Neural cell (in vitro differentiated cells): ENCODE results near the gene RSRC1. TPM values are rescaled to one million over a fixed set of nuclear protein-coding genes. Genes with fewer than 3 reads are reported as not detected.

Source experiments
- H2AFZ ChIP-seq: fragments of 200-600, 300-800 bp; sonication (generic), shearing (Covaris generic); 2 replicates; pipeline ENCODE4 v1.6.0; 2014; ENCODE audit warnings: low read depth, mild to moderate bottlenecking, antibody characterized with exemption, low read length, moderate library complexity
- H3F3A ChIP-seq: fragments of 200-600 bp; shearing (Covaris generic); 2 replicates; pipeline ENCODE4 v1.6.1; 2016; ENCODE audit warnings: mild to moderate bottlenecking, moderate library complexity, mixed read lengths, antibody characterized with exemption, low read length; ENCODE audit not compliant: insufficient read depth, poor library complexity, severe bottlenecking
- H3K27ac ChIP-seq: fragments of 200-600, 300-800 bp; sonication (generic), shearing (Covaris generic); 2 replicates; pipeline ENCODE4 v1.5.1; 2014; ENCODE audit warnings: mild to moderate bottlenecking, low read length, moderate library complexity
- H3K27me3 ChIP-seq: fragments of 300-800, 200-600 bp; sonication (generic), shearing (Covaris generic); 2 replicates; pipeline ENCODE4 v1.6.0; 2014; ENCODE audit warnings: mild to moderate bottlenecking, low read depth, low read length, moderate library complexity; ENCODE audit not compliant: insufficient read depth
- H3K36me3 ChIP-seq: fragments of 300-800, 200-600 bp; sonication (generic), shearing (Covaris generic); 2 replicates; pipeline ENCODE4 v1.5.1; 2014; ENCODE audit warnings: mild to moderate bottlenecking, antibody characterized with exemption, low read length, moderate library complexity; ENCODE audit not compliant: insufficient read depth
- H3K4me2 ChIP-seq: fragments of 300-800, 200-600 bp; sonication (generic), shearing (Covaris generic); 2 replicates; pipeline ENCODE4 v1.6.0; 2014; ENCODE audit warnings: mild to moderate bottlenecking, low read length
- H3K4me3 ChIP-seq: fragments of 300-800, 200-600 bp; sonication (generic), shearing (Covaris generic); 2 replicates; pipeline ENCODE4 v1.5.1; 2014; ENCODE audit warnings: mild to moderate bottlenecking, low read length, moderate library complexity
- H3K79me2 ChIP-seq: fragments of 200-600 bp; shearing (Covaris generic); replicated peaks from 2 replicates; pipeline ENCODE4 v1.6.0; 2014; ENCODE audit warnings: mild to moderate bottlenecking, low read length, moderate library complexity; ENCODE audit not compliant: insufficient read depth
- H3K9ac ChIP-seq: fragments of 300-800, 200-600 bp; sonication (generic), shearing (Covaris generic); 2 replicates; pipeline ENCODE4 v1.6.1; 2016; ENCODE audit warnings: mild to moderate bottlenecking, low read length, mixed read lengths
- H3K9me2 ChIP-seq: fragments of 200-600 bp; shearing (Covaris generic); 2 replicates; pipeline ENCODE4 v1.6.1; 2016; ENCODE audit warnings: mild to moderate bottlenecking, low read length, mixed read lengths; ENCODE audit not compliant: insufficient read depth
- H3K9me3 ChIP-seq: fragments of 200-600, 300-800 bp; sonication (generic), shearing (Covaris generic); 2 replicates; pipeline ENCODE4 v1.6.1; 2016; ENCODE audit warnings: mild to moderate bottlenecking, mixed run types, low read length, moderate library complexity, mixed read lengths
- H4K20me1 ChIP-seq: fragments of 200-600 bp; shearing (Covaris generic); 2 replicates; pipeline ENCODE4 v1.6.1; 2016; ENCODE audit warnings: mild to moderate bottlenecking, mixed run types; ENCODE audit not compliant: insufficient read depth
- EP300 ChIP-seq: fragments of 450-650 bp; conservative IDR thresholded peaks from 2 replicates; pipeline ENCODE4 v1.6.1; 2014; ENCODE audit warnings: antibody characterized with exemption, mild to moderate bottlenecking, moderate library complexity; ENCODE audit not compliant: poor library complexity, severe bottlenecking
- EZH2 ChIP-seq: fragments of 200-600, 300-800 bp; shearing (Covaris generic), sonication (generic); IDR thresholded peaks from 2 replicates; pipeline ENCODE4 v1.6.1; 2014; ENCODE audit warnings: antibody characterized with exemption, low read length, borderline replicate concordance, mild to moderate bottlenecking; ENCODE audit not compliant: insufficient read depth, poor library complexity, severe bottlenecking
- MXI1 ChIP-seq: fragments of 450-650 bp; conservative IDR thresholded peaks from 2 replicates; pipeline ENCODE4 v1.6.1; 2014; ENCODE audit warnings: antibody characterized with exemption, mild to moderate bottlenecking; ENCODE audit not compliant: poor library complexity, severe bottlenecking
- POLR2AphosphoS5 ChIP-seq: IDR thresholded peaks from 2 replicates; pipeline ENCODE4 v1.6.1; 2012
- RAD21 ChIP-seq: fragments of 450-650 bp; conservative IDR thresholded peaks from 2 replicates; pipeline ENCODE4 v1.6.1; 2014; ENCODE audit warnings: antibody characterized with exemption, mild to moderate bottlenecking, moderate library complexity
- SMC3 ChIP-seq: fragments of 450-650 bp; conservative IDR thresholded peaks from 2 replicates; pipeline ENCODE4 v1.6.1; 2014; ENCODE audit warnings: antibody characterized with exemption, mild to moderate bottlenecking, moderate library complexity; ENCODE audit not compliant: poor library complexity
- TAF1 ChIP-seq: IDR thresholded peaks from 2 replicates; pipeline ENCODE4 v1.6.1; 2012; ENCODE audit warnings: low read depth
- polyA plus RNA-seq: library from polyadenylated mRNA; depleted of rRNA; stranded (reverse); fragments of >200 nt; gene quantifications from 2 replicates; pipeline ENCODE4 v1.2.3, GENCODE V29; 2014
- TF ChIP-seq, protein P1 (sequence below): fragments of 450-650 bp; IDR thresholded peaks from 2 replicates; pipeline ENCODE4 v1.5.1; 2014; ENCODE audit warnings: antibody characterized with exemption, mild to moderate bottlenecking, moderate library complexity; ENCODE audit not compliant: poor library complexity, severe bottlenecking
- TF ChIP-seq, protein P2 (sequence below): IDR thresholded peaks from 2 replicates; pipeline ENCODE4 v1.6.1; 2012; ENCODE audit warnings: borderline replicate concordance

Gene RSRC1
- polyA plus RNA-seq, 1 donor from 2014 or later, result 28.1 TPM

DNA sequence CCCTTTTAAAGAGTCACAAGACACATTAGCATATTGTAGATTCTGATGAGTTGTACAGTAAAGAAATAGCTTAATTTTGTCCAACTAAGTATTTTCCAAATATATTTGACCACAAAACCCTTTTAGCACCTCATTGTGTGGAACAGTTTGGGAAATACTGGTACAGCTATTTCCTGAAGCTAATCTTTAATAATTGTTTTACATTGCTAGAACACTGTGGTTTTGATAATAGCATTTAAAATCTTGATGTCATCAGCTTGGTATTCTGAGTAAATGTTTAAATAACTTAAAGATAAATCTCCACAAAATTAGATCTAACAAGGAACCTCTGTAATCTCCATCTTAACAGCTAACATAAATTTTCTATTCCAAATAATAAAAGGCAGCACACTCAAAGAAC is 321.1 kb downstream of the RSRC1 start:
- no peaks in the 10 kb centered on the region for H3K9me3 ChIP-seq
- no peaks in the 10 kb centered on the region for H3K36me3 ChIP-seq
- no peak for TF ChIP-seq POLR2AphosphoS5
- no peak for TF ChIP-seq TAF1
- TF ChIP-seq, protein P1, sequence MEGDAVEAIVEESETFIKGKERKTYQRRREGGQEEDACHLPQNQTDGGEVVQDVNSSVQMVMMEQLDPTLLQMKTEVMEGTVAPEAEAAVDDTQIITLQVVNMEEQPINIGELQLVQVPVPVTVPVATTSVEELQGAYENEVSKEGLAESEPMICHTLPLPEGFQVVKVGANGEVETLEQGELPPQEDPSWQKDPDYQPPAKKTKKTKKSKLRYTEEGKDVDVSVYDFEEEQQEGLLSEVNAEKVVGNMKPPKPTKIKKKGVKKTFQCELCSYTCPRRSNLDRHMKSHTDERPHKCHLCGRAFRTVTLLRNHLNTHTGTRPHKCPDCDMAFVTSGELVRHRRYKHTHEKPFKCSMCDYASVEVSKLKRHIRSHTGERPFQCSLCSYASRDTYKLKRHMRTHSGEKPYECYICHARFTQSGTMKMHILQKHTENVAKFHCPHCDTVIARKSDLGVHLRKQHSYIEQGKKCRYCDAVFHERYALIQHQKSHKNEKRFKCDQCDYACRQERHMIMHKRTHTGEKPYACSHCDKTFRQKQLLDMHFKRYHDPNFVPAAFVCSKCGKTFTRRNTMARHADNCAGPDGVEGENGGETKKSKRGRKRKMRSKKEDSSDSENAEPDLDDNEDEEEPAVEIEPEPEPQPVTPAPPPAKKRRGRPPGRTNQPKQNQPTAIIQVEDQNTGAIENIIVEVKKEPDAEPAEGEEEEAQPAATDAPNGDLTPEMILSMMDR, result no peak
- TF ChIP-seq, protein P2, sequence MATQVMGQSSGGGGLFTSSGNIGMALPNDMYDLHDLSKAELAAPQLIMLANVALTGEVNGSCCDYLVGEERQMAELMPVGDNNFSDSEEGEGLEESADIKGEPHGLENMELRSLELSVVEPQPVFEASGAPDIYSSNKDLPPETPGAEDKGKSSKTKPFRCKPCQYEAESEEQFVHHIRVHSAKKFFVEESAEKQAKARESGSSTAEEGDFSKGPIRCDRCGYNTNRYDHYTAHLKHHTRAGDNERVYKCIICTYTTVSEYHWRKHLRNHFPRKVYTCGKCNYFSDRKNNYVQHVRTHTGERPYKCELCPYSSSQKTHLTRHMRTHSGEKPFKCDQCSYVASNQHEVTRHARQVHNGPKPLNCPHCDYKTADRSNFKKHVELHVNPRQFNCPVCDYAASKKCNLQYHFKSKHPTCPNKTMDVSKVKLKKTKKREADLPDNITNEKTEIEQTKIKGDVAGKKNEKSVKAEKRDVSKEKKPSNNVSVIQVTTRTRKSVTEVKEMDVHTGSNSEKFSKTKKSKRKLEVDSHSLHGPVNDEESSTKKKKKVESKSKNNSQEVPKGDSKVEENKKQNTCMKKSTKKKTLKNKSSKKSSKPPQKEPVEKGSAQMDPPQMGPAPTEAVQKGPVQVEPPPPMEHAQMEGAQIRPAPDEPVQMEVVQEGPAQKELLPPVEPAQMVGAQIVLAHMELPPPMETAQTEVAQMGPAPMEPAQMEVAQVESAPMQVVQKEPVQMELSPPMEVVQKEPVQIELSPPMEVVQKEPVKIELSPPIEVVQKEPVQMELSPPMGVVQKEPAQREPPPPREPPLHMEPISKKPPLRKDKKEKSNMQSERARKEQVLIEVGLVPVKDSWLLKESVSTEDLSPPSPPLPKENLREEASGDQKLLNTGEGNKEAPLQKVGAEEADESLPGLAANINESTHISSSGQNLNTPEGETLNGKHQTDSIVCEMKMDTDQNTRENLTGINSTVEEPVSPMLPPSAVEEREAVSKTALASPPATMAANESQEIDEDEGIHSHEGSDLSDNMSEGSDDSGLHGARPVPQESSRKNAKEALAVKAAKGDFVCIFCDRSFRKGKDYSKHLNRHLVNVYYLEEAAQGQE, result no peak
- TF ChIP-seq EP300, result no peak
- TF ChIP-seq MXI1, result no peak
- no peak for TF ChIP-seq RAD21
- TF ChIP-seq SMC3, result no peak
- no peak for TF ChIP-seq EZH2
- no peak overlapping the region for H2AFZ ChIP-seq
- no peaks in the 10 kb centered on the region for H4K20me1 ChIP-seq
- no peak overlapping the region for H3K27ac ChIP-seq
- no peak overlapping the region for H3K9ac ChIP-seq
- no peaks in the 10 kb centered on the region for H3K27me3 ChIP-seq
- no peaks in the 10 kb centered on the region for H3K9me2 ChIP-seq
- H3K4me2 ChIP-seq, result no peak overlapping the region
- no peaks in the 10 kb centered on the region for H3F3A ChIP-seq
- no peak overlapping the region for H3K4me3 ChIP-seq
- no peaks in the 10 kb centered on the region for H3K79me2 ChIP-seq

GRCh38 chr3:158431829-158432228 is 321.9 kb downstream of the RSRC1 start:
- Histone ChIP-seq H3K4me3 (no peak overlapping the region), H3K27ac (no peak overlapping the region), H3K9me2 (no peaks in the 10 kb centered on the region), H3K9me3 (no peaks in the 10 kb centered on the region), H3K79me2 (no peaks in the 10 kb centered on the region), H4K20me1 (no peaks in the 10 kb centered on the region), H3K9ac (no peak overlapping the region), H2AFZ (no peak overlapping the region), H3K4me2 (no peak overlapping the region), H3F3A (no peaks in the 10 kb centered on the region), H3K36me3 (no peaks in the 10 kb centered on the region), H3K27me3 (no peaks in the 10 kb centered on the region)
- TF ChIP-seq EZH2 (no peak), POLR2AphosphoS5 (no peak)

- no peaks in the 10 kb centered on the region for H4K20me1 ChIP-seq
Observed at GRCh38 chr3:158434412-158435038, 324.6 kb downstream of the RSRC1 start.

More at GRCh38 chr3:158434412-158435038, 324.6 kb downstream of the RSRC1 start:
- peak; percentile 91 for TF ChIP-seq SMC3
- no peak for TF ChIP-seq EP300
- TF ChIP-seq RAD21, result peak; percentile 86
- TF ChIP-seq, protein P1, result peak; percentile 78
- Histone ChIP-seq H3K9me3 (no peaks in the 10 kb centered on the region), H3K27ac (no peak overlapping the region), H3K9me2 (no peaks in the 10 kb centered on the region), H3K36me3 (no peaks in the 10 kb centered on the region), H3K4me3 (no peak overlapping the region), H3K27me3 (no peaks in the 10 kb centered on the region), H3K9ac (no peak overlapping the region), H3K79me2 (no peaks in the 10 kb centered on the region), H3F3A (no peaks in the 10 kb centered on the region), H2AFZ (no peak overlapping the region), H3K4me2 (no peak overlapping the region)
